Suprapubic skin (tissue), 4 donors: ENCODE measurements around the gene ARHGAP27. TPM values are rescaled to one million over a fixed set of nuclear protein-coding genes. Genes with fewer than 3 reads are reported as not detected.

Experiments
- DNase-seq, 2 donors: peaks; one replicate each; pipeline ENCODE4 v3.0.0-alpha.2; 2019; ENCODE audit warnings: low spot score in 2 of 2
- H3K27ac ChIP-seq: fragments of 200-600 bp; sonication (generic); one replicate; pipeline ENCODE4 v1.5.1; 2019
- H3K27me3 ChIP-seq: fragments of 200-600 bp; sonication (generic); one replicate; pipeline ENCODE4 v1.5.1; 2019
- H3K36me3 ChIP-seq: fragments of 200-600 bp; sonication (generic); one replicate; pipeline ENCODE4 v1.5.1; 2019
- H3K4me1 ChIP-seq: fragments of 200-600 bp; sonication (generic); one replicate; pipeline ENCODE4 v1.5.1; 2019
- H3K4me3 ChIP-seq: fragments of 200-600 bp; sonication (generic); one replicate; pipeline ENCODE4 v1.5.1; 2019; ENCODE audit warnings: mild to moderate bottlenecking
- H3K9me3 ChIP-seq: fragments of 200-600 bp; sonication (generic); one replicate; pipeline ENCODE4 v1.5.1; 2019
- EP300 ChIP-seq: sonication (generic); formaldehyde crosslinking; IDR thresholded peaks from one replicate; pipeline ENCODE4 v1.6.1; 2017; ENCODE audit warnings: antibody characterized with exemption
- POLR2A ChIP-seq, 2 donors: fragments of 450-650 bp; IDR thresholded peaks; one replicate each; pipeline ENCODE4 v1.6.1; 2017; ENCODE audit warnings: antibody characterized with exemption in 2 of 2, mild to moderate bottlenecking in 2 of 2, moderate library complexity in 2 of 2
- POLR2AphosphoS5 ChIP-seq, 3 donors: sonication (generic); formaldehyde crosslinking; IDR thresholded peaks; one replicate each; pipeline ENCODE4 v1.6.1; 2017; ENCODE audit warnings: antibody characterized with exemption in 3 of 3
- WGBS: methylation state at CpG from one replicate; pipeline ENCODE4 v1.1.5; 2018; 5-methylcytosine and 5-hydroxymethylcytosine counted together
- total RNA-seq, 4 donors: library from RNA; depleted of rRNA; stranded (reverse); fragments of >200 nt; gene quantifications; one replicate each; pipeline ENCODE4 v1.1.0, GENCODE V29; 2016
- TF ChIP-seq, protein P1 (sequence below), 2 donors: fragments of 200-600 bp in 1 of 2; fragments of 450-650 bp in 1 of 2; sonication (generic) in 1 of 2; IDR thresholded peaks; one replicate each; pipeline ENCODE4 v1.5.1; 2016 to 2019; ENCODE audit warnings: antibody characterized with exemption in 2 of 2, mild to moderate bottlenecking in 1 of 2, moderate library complexity in 1 of 2

The ARHGAP27 gene
- total RNA-seq, 4 donors from 2014 or later: 54.4 to 93.6 (median 71.3) TPM

DNA sequence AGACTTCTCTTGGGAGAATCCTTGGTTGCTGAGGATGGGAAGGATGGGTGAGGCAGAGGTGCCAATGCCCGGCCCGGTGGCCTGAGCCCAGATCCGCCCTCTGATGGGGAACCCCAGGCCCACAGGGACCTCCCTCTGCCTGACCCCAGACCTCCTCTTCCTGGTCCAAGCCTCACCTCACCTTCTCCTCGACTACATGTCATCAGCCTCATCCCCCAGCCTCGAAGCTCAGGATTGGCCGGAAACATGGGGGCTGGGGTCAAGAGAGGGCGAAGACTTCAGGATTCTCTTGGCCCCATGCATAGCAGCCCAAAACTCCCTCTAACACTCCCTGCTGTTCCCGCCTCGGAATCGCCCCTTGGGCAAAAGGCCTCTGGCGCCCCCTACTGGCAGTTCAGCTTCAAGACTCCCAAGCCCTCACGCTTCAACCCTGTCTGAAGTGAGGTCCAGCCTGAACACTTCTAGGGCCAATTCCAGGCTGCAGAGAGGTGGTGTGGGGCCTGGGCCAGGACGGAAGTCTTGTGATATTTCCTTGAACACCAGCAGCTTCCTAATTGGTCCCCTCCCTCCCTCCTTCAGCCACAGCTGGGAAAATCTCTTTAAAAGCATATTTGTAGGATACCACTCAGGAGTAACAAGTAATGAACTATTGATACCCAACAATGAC is 47.2 kb downstream of the ARHGAP27 start:
- no peak overlapping the region for H3K27ac ChIP-seq
- no peaks in the 10 kb centered on the region for H3K9me3 ChIP-seq
- 6% methylated on average over 10 of the region's 13 CpGs for WGBS
- no peak for TF ChIP-seq POLR2A (IDR thresholded peaks at IDR 0.05)
- TF ChIP-seq, protein P1, sequence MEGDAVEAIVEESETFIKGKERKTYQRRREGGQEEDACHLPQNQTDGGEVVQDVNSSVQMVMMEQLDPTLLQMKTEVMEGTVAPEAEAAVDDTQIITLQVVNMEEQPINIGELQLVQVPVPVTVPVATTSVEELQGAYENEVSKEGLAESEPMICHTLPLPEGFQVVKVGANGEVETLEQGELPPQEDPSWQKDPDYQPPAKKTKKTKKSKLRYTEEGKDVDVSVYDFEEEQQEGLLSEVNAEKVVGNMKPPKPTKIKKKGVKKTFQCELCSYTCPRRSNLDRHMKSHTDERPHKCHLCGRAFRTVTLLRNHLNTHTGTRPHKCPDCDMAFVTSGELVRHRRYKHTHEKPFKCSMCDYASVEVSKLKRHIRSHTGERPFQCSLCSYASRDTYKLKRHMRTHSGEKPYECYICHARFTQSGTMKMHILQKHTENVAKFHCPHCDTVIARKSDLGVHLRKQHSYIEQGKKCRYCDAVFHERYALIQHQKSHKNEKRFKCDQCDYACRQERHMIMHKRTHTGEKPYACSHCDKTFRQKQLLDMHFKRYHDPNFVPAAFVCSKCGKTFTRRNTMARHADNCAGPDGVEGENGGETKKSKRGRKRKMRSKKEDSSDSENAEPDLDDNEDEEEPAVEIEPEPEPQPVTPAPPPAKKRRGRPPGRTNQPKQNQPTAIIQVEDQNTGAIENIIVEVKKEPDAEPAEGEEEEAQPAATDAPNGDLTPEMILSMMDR (IDR thresholded peaks at IDR 0.05): peak; percentile 90 to 92
- TF ChIP-seq POLR2AphosphoS5 (IDR thresholded peaks at IDR 0.05): no peak
- no peak for TF ChIP-seq EP300
- no peaks in the 10 kb centered on the region for H3K36me3 ChIP-seq
- DNase-seq: peak; percentile 92 to 94
- no peak overlapping the region for H3K4me3 ChIP-seq
- peaks cover 17% of the 10 kb centered on the region for H3K4me1 ChIP-seq
- H3K27me3 ChIP-seq: no peaks in the 10 kb centered on the region

DNA sequence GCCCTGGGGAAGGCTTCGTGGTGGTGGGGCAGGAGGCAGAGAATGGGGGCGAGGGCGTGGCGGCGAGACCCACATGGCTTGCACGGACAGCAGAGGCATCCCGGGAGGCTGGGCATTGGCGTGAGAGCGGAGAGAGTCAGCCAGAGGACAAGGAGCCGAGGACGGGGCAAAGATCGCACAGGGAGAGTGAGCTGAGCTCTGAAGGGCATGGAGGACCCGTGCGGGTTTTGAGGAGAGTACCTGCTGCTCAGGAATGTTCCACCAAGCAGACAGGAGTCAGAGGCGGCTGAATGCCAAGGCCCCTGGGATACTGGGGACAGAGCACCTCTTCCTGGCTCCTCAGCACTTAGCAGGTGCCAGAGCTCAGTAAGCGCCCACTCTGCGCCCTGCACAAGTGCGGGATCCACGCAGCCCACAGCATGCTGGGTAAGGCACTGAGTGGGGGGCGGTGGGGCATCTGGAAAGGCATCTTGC is 47.8 kb downstream of the ARHGAP27 start:
- WGBS: 82% methylated on average over 17 of the region's 20 CpGs
- Histone ChIP-seq H3K4me1 (peaks cover 17% of the 10 kb centered on the region), H3K4me3 (no peak overlapping the region), H3K27me3 (no peaks in the 10 kb centered on the region), H3K36me3 (no peaks in the 10 kb centered on the region), H3K9me3 (no peaks in the 10 kb centered on the region), H3K27ac (no peak overlapping the region)
- DNase-seq: no peak
- TF ChIP-seq, protein P1 (IDR thresholded peaks at IDR 0.05): no peak
- TF ChIP-seq POLR2AphosphoS5 (IDR thresholded peaks at IDR 0.05) (no peak), POLR2A (IDR thresholded peaks at IDR 0.05) (no peak), EP300 (no peak)

DNA sequence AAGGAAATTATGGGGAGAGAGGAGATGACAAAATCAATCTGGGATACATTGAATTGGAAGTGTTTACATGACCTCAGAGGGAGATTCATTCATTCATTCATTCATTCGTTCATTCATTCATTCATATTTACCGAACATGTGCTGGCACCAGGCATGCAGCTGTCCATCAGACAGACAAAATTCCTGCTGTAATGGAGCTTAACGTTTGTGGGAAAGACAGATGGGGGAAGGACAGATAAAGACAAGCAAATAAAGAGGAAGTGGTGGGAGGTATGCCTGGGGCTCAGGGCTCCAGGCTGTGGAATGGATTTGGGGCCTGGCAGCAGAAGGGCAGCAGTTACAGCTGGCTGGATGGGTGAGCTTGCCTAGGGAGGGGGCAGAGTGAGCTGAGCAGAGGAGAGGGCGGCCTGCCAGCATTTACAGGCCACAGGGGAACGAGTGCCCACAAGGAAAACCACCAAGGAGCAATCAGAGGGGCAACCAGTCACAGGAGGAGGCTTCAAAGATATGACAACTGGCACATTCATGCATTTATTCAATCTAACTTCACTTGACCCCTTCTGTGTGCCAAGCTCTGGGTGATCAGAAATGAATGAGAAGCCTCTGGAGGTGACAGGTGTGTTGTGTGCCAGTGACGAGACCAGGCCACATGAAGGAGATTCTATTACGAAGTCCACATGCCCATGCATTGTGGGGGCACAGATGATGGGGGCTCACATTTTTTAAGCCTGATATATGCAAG is 48.5 kb downstream of the ARHGAP27 start:
- TF ChIP-seq EP300 (no peak), POLR2A (IDR thresholded peaks at IDR 0.05) (no peak), POLR2AphosphoS5 (IDR thresholded peaks at IDR 0.05) (no peak)
- TF ChIP-seq, protein P1 (IDR thresholded peaks at IDR 0.05): no peak
- WGBS: 63% methylated on average over 7 of the region's 7 CpGs
- no peak for DNase-seq
- H3K27me3 ChIP-seq: no peaks in the 10 kb centered on the region
- no peak overlapping the region for H3K4me3 ChIP-seq
- H3K4me1 ChIP-seq: peaks cover 17% of the 10 kb centered on the region
- no peaks in the 10 kb centered on the region for H3K36me3 ChIP-seq
- no peak overlapping the region for H3K27ac ChIP-seq
- no peaks in the 10 kb centered on the region for H3K9me3 ChIP-seq

DNA sequence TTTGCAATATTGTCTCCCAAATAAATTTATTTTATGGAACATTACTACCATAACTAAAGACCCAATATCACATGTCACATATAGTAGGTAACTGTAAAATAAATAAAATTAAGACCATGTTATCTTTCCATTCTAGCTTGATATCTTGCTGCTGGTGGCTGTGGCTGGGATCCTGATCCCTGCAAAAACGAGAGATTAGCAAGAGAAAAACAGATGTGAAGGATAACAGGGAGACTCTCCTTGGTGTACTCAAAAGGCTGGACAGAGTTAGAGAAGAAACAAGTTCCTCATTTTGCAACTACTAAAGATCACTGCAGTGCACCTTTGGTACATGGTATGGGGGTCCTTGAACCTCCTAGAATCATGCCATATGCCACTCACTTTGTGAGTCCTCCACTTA is 49.7 kb downstream of the ARHGAP27 start:
- H3K36me3 ChIP-seq: no peaks in the 10 kb centered on the region
- no peaks in the 10 kb centered on the region for H3K27me3 ChIP-seq
- no peaks in the 10 kb centered on the region for H3K9me3 ChIP-seq
- H3K27ac ChIP-seq: no peak overlapping the region
- H3K4me3 ChIP-seq: no peak overlapping the region
- DNase-seq: no peak
- H3K4me1 ChIP-seq: peaks cover 17% of the 10 kb centered on the region
- TF ChIP-seq POLR2AphosphoS5 (IDR thresholded peaks at IDR 0.05) (no peak), EP300 (no peak), POLR2A (IDR thresholded peaks at IDR 0.05) (no peak)
- TF ChIP-seq, protein P1 (IDR thresholded peaks at IDR 0.05): no peak
- 52% methylated on average over 1 of the region's 1 CpG for WGBS

DNA sequence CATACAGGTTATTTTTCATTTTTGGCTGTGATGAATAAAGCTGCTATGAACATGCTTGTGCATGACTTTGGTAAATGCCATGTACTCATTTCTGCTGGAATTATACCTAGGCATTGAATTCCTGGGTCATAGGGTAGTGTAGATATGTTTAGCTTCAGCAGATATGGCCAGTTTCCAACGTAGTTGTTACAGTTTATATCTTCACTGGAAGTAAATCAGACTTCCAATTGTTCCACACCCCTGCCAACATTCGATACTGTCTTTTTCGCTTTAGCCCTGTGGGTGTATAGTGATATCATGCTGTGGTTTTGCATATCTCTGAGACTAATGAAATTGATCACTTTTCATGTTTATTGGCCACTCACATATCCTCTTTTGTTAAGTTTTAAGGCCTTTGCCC is 50.4 kb downstream of the ARHGAP27 start:
- no peaks in the 10 kb centered on the region for H3K36me3 ChIP-seq
- WGBS: 32% methylated on average over 3 of the region's 3 CpGs
- H3K27me3 ChIP-seq: no peaks in the 10 kb centered on the region
- no peak for TF ChIP-seq EP300
- no peak for TF ChIP-seq POLR2A (IDR thresholded peaks at IDR 0.05)
- TF ChIP-seq, protein P1 (IDR thresholded peaks at IDR 0.05): no peak
- TF ChIP-seq POLR2AphosphoS5 (IDR thresholded peaks at IDR 0.05): no peak
- H3K27ac ChIP-seq: no peak overlapping the region
- no peaks in the 10 kb centered on the region for H3K9me3 ChIP-seq
- no peak overlapping the region for H3K4me3 ChIP-seq
- H3K4me1 ChIP-seq: peaks cover 17% of the 10 kb centered on the region
- DNase-seq: no peak
